ENCODE measurements around the gene CTNNA3. TPM values are rescaled to one million over a fixed set of nuclear protein-coding genes. Genes with fewer than 3 reads are reported as not detected.

CTNNA3 gene
- total RNA-seq, 1 donor from 2014 or later: 15.5 TPM

- no peak for DNase-seq
Observed at GRCh38 chr10:66534866-66535265, 1161.1 kb downstream of the CTNNA3 start.

- DNase-seq: no peak
Observed at GRCh38 chr10:66521506-66521905, 1174.5 kb downstream of the CTNNA3 start.

DNA sequence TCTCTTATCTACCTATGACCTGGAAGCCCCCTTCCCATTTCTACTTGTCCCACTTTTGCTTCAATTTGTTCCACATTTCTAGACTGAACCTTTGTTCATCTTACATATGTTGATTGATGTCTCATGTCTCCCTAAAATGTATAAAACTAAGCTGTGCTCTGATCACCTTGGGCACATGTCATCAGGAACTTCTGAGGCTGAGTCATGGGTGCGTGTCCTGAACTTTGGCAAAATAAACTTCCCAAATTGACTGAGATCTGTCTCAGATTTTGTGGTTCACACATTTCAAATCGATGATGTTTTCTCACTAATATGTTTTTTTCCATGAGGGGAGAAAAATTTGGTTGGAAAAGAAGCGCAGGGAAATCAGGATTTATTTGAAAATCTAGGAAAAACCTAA lies 1176.4 kb downstream of the CTNNA3 start:
- no peak for DNase-seq

DNA sequence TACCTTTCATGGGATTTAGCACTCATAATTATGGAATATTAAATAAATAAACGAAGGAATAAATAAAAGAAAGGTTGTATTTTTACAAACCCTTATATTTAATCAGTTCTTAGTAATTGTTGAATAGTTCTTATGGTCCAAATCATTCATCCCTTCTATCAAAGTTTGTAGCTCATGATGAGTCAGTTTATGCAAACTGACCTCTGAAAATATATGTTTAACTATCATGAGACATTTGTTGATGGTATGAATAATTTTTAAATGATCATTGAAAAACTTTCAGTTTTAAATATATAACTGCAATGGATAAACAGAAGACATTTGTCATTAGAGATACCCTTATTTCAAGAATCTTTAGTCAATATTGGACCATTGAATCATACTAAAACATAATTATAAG lies 1181.3 kb downstream of the CTNNA3 start:
- DNase-seq: no peak

DNA sequence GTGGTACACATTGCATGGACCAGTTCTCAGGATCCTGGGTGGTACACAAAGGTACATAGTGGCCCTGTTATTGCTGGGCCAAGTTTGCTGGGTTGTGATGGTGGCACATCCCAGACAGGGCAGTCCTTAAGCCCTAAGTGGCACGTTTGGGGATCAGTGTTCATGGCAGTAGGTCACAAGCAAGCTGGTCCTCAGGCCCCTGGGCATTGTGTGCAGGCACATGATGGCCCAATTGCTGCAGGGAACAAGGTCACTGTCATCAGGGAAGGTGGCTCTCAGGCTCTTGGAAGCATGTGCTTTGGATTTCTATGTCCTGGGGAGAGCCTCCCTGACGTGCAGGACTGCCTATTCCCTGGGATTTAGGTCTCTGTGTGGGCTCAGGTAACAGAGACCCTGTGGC lies 1182.5 kb downstream of the CTNNA3 start:
- no peak for DNase-seq

- peak; percentile 26 for DNase-seq
Observed at GRCh38 chr10:66505003-66505657, 1190.9 kb downstream of the CTNNA3 start.

DNA sequence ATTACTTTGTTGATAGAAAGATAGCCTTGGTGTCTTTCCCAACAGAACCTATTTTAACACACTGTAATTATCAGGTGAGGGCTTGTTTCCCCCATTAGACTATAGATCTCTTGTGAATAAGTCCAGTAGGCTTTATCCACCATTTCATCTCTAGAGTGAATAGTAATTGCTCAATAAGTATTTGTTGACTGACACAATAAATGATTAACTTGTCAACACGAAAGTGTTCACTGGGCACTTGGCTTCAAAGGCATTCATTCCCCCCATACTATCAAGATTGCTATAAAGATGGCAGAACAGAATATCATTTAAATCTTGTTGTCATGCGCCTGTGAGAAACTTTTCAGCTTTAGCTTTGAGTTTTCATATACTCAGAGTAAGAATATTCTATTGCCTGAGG lies 1194.6 kb downstream of the CTNNA3 start:
- DNase-seq: no peak

DNA sequence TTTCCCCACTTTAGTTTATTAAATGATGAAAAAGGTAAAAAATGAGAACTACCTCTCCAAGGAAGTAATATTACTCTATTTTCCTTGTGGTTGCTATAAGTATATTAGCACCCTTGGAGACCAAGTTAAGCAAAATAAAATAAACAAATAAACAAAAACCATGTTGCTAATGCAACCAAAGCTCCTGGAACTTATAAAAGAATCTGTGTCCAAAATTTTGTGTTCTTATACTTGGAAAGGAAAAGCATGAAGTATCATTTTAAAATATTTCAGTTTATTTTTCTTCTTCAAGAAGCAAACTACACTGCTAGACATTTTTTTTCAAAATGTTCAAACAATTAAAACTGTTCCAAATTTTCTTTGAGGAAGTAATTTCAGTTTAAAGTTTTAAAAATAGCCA lies 1212.0 kb downstream of the CTNNA3 start:
- no peak for DNase-seq

DNA sequence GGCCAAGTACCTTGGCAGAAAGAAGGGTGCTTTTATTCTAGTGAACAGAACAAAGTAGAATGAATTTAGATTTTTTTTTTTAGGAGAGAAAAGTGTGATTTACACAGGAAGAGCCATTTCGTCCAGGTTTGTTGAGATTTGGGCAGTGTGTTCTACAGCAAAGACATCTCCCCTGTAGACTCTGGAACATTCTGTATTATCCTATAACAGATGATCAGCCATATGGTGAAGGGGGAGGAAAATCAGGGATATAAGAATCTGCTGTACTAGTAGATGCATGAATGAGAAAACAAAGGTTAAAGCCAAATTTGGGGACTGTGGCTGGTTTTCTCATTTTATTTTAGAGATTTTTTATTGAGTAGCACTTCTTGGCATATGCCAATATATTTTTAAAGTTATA lies 1223.8 kb downstream of the CTNNA3 start:
- DNase-seq: no peak

GRCh38 chr10:66467042-66467441 lies 1229.0 kb downstream of the CTNNA3 start:
- no peak for DNase-seq

DNA sequence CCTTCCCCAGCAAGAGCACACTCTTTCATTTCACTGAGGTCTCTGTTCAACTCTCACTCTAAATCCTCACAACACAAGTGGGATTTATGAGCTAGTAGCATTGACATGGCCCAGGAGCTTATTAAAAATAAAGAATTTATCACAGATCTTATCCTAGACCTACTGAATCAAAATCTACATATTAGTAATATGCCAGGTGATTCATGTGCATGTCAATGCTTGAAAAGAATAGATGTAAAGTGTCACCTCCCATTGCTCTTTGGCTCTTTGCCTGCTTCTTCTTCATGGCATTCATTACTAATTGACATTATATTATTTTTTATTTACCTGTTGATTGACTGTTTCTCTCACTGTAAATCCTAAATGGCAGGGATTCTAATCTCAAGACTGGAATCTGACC lies 1229.4 kb downstream of the CTNNA3 start:
- DNase-seq: no peak

DNA sequence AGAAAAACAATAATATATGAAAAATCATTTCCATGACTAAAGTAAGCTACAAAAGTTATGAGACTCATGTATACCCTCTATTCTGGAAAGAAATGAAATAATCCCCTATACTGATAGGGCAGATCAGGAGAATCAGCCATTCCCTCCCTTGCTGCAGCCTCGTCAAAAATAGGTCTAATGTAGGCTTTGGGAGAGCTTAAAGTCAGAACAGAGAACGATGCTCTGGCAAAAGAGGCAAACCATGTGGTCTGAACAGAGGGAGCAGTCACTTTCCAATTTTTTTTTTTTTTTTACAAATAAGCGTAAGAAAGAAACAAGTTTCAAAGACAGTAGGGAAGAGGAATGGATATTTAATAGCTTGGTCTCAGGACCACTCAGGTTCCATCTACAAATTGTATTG lies 1232.4 kb downstream of the CTNNA3 start:
- no peak for DNase-seq

GRCh38 chr10:66457629-66458028 lies 1238.4 kb downstream of the CTNNA3 start:
- no peak for DNase-seq

DNA sequence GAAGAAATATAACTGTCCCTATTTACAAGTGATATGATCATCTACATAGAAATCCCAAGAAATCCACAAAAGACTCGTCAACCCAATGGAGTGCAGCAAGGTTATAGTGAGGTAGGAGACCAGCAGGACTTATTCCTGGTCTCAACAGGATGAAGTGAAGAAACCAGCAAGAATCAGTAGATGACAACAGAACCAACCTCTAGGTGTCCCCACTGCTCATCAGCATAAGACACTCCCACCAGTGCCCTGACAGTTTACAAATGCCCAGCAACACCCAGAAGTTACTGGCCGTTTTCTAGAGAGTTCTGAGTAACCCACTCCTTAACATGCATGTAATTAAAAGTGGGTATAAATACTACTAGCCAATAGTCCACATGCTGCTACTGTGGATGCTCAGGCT lies 1240.7 kb downstream of the CTNNA3 start:
- no peak for DNase-seq

DNA sequence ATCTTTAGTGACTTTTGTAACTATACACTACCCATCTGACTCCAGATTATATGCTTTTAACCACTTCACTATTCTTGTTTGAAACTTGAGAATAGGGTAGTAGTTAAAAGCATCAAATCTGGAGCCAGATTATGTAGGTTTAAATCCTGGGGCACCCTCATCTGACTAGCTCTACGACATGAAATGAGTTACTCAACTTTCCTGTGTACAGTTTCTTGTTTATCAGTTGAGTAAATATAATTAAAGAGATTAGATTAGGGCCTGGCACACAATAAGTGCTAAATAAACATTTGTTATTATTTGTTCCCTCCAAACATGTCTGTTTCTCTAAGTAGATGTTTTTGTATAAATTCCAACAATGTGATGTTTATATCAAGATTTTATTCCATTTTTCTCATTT lies 1255.4 kb downstream of the CTNNA3 start:
- no peak for DNase-seq

- no peak for DNase-seq
Observed at GRCh38 chr10:66414943-66415342, 1281.1 kb downstream of the CTNNA3 start.

GRCh38 chr10:66405566-66405965 lies 1290.4 kb downstream of the CTNNA3 start:
- DNase-seq: no peak

- no peak for DNase-seq
Observed at GRCh38 chr10:66398669-66399068, 1297.3 kb downstream of the CTNNA3 start.

DNA sequence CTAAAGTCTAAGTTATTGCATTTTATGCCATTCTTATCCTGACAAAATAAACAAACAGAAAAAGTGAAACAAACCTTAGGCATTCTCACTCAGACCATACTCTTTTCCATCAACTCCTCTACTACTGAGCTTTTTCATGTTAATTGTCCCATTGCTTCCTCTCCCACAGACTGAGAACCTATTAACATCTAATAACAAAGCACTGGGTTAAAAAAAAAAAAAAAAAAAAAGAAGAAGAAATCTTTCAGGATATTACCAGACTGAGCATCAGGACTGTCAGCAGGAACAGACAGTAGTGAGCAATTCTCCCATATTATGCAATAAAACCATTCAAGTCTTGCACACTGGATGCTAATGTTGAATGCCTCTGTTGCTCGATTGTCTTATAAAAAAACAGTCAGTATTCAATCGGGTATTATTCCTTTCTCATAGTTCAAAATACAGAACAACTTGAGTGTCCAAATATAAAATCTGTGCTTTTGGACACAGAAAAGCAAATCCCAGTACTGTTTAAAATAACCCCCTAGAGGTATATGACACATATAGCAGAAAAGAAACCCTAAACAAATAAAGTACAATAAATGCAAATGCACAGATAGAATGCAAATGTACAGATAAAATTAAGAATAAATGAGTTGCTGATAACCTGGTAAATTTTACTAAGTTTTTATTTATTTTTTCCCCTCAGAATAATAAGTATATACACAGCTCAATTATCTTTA lies 1301.5 kb downstream of the CTNNA3 start:
- DNase-seq: no peak

GRCh38 chr10:66390926-66391325 lies 1305.1 kb downstream of the CTNNA3 start:
- DNase-seq: no peak

- DNase-seq: no peak
Observed at GRCh38 chr10:66381045-66381444, 1315.0 kb downstream of the CTNNA3 start.

- no peak for DNase-seq
Observed at GRCh38 chr10:66378117-66378876, 1317.7 kb downstream of the CTNNA3 start.

- DNase-seq: no peak
Observed at GRCh38 chr10:66368146-66368545, 1327.8 kb downstream of the CTNNA3 start.
